CD4-positive, alpha-beta T cell treated with Interleukin-2 at 100 ng/mL for 4 hours (primary cell): ENCODE measurements around the gene RTP3.
A peak's percentile ranks its signal among the peaks of the same experiment; 100 is the strongest.
"Not testable (repeated sequence)": the region's sequence is repeated elsewhere in the genome, so short reads cannot be mapped to it uniquely, and the experiment has no call there.

Source experiments
- DNase-seq: peaks from one replicate; pipeline ENCODE4 v3.0.0-alpha.2; 2020; ENCODE audit warnings: low spot score

Gene RTP3

DNA sequence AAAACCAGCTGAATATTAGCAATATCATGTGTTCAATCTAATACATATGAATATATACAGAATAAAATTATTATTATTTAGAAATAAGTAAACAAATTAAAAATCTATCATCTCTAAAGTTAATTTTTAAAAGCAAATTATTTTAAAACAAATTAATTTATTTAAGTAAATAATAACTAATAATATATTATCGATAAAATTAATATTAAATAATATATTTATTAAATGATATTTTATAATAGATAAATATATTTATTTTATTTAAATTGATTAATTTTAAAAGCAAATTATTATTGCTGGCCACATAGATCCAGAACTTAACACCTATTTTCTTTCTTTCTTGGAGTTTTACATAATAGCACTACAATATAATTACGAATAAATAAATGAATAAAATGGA is 22.2 kb downstream of the RTP3 start:
- DNase-seq = no peak

DNA sequence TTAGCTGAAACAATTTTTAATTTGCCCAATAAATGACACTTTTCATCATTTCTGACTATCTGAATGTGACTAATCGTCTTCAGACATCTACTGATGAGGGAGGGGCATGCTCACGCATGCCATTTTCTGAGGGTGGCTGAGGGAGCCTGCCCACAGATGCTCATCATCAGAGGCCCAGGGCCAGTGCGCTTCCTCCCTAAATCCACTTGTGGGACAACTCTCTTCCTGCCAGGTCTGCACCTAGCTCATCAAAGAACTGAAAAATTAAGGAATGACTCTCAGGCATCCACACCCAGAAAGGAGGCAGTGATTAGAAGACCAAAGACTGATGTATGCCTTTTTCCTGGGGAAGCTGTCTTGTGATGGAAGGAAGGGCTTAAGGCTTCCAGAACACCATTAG is 22.8 kb downstream of the RTP3 start:
- DNase-seq = no peak

DNA sequence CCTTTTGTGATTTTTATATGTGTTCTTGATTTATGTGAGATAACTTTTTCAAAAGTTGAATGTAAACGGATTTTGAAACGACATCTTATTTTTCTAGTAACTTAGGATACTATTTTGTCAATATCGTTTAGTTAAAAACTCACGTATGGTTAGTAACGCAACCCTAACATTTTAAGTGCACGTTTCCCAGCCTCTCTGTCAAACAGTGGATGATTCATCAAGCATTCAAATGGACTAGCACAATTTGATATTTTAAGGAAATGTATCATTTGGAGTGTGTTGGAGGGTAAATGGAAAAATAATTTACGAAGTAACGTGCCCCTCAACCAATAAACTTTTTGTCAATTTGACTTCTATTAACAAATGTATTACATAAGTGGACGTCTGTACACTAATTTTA is 23.3 kb downstream of the RTP3 start:
- DNase-seq = no peak

DNA sequence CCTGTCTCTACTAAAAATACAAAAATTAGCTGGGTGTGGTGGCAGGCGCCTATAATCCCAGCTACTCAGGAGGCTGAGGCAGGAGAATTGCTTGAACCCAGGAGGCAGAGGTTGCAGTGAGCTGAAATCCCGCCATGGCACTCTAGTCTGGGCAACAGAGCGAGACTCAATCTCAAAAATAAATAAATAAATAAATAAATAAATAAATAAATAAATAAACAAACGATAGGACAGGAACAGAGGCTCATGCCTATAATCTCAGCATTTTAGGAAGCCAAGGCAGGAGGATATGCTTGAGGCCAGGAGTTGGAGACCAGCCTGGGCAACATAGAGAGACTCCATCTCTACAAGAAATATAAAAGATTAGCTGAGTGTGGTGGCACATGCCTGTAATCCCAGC is 24.4 kb downstream of the RTP3 start:
- not testable (repeated sequence) for DNase-seq

DNA sequence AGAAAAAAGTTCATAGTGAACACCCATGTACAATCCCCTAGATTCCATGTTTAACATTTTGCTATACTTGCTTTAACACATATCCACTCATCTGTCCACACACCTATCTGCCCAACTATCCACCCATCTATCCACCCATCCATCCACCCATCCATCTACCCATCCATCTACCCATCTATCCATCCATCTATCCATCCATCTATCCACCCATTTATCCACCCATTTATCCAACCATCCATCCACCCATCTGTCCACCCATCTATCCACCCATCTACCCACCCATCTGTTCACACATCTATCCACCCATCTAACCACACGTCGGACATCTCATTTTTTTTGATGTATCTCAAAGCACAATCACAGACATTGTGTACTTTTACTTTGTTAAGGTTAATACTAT is 25.8 kb downstream of the RTP3 start:
- no peak for DNase-seq

DNA sequence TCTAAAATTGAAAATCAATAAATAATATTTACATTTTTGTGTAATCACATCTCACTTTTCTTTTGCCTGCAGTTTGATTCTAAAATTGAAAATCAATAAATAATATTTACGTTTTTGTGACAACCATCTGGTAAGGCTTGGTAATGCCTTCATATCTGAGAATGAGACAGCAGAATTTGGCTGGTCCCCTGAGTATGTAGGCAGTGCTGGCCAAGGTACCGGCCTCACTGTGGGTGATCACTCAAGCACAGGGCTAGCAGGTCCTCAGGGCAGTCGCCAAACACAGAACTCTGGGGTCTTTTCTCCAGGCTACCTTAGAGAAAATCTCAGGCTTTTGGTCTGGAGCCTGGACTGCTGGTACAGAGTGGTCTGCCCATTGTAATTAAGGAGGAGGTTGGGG is 26.2 kb downstream of the RTP3 start:
- no peak for DNase-seq

DNA sequence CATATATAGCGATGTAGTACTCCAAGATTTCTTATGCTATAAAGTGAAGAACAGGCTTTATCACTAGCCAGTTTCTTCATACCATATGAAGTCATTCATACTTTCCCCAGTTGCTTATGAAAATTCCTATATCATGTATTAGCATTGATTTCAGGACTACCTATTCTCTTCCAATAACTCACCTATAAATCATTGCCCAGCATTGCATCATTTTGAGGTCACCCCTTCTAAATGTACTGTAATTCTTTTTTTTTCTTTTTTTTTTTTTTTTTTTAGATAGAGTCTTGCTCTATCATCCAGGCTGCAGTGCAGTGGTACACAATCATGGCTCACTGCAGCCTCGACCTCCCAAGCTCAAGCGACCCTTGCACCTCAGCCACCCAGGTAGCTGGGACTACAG is 27.1 kb downstream of the RTP3 start:
- DNase-seq = no peak

DNA sequence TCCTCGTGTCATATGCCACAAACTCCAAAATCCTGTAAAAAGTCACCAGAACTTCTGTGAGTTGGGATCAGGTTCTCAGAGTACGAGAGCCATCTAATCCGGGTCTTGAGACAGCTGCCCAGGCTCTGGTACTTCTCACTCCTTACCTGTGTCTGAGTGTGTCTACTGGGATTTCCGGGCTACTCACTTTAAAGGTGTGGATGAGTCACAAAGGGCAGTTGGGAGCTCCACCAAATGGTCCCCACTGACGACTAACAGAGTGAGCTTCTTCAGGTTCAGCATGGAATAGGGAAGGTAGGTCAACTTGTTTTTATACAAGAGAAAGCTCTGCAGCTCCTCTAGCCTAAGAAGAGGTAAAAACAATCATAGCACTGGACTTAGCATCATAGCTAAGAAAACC is 29.5 kb downstream of the RTP3 start:
- no peak for DNase-seq

DNA sequence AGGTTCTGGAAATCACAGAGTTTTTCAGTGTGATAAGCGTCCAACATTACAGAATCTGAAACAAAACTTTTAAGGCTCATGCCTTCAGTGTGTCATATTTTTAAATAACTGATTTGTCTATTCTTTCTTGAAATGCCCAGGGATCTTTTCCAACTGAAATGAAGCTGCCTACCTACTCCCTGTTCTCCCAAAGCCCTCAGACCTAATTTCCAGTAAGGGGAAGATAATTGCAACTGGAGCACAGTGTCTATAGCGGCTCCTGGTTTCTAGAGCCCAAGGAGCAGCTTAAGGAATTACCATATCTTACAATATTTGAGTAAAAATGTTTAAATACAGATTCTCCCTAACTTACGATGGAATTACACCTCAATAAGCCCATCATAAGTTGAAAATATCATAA is 35.3 kb downstream of the RTP3 start:
- DNase-seq = no peak

DNA sequence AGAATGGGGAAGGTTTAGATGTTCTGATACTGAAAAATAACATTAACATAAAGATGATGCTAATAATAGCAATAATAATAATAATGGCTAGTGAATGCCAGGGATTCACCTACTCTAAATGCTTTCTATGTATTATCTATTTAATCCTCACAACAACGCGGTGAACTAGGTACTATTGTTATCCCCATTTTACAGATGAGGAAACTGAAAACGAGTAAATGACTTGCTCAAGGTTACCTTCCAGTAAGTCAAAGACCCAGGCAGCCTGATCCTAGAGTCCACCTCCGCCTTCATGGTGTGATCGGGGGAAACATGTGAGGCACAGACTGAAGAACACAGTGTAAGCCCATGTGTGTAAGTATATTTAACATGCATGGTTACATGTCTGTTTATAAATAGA is 38.0 kb downstream of the RTP3 start:
- DNase-seq = no peak

DNA sequence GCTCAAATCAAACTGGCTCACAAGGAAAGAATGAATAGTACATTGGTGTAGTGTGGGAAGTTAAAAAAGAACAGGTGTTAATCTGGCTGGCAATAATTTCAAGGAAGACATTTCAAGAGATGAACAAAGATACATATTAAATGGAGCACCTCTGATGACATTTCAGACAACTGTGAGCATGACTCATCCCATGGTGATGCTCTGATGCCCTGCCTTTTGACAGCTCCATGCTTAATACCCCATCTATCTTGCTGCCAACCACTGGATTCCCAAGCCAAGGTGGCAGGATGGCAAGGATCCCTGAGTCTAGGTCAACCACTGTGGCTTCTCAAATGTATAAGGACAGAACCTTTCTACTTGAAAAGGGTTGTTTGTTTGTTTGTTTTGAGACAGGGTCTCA is 39.0 kb downstream of the RTP3 start:
- DNase-seq = peak; percentile 29

DNA sequence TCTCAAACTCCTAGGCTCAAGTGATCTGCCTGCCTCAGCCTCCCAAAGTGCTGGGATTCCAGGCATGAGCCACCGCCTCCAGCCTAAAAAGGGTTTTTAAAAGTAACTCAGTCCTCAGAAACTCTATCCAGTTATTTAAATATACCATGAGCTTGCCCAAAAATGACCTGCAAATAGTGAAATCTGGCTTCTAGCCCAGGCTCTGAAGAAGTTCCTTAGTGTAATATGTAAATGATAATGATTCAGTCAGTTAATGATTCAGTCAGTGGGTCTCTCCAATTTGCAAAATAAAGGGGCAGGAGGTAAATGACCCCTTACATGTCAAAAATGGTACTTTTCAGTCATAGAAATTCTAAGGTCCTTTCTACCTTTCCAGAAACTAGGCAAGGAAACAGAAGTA is 39.5 kb downstream of the RTP3 start:
- DNase-seq = no peak

DNA sequence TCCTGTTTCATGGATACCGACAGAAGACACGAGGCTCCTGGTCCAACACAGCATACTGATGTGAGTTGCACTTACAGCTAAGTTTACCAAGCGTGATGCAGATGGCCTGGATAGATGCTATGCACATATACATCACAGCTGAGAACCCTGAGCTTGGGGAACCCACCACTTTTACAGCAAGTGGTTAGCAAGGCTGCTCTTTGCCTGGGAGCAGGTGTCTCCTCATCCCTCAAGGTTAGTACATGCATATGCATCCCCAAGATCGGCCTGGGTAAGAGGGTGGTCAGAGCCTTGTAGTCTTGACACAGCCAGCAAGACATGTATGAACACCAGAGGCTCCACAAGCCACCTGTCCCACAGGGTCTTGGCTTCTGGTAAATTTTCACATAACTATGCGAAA is 40.0 kb downstream of the RTP3 start:
- DNase-seq = no peak

DNA sequence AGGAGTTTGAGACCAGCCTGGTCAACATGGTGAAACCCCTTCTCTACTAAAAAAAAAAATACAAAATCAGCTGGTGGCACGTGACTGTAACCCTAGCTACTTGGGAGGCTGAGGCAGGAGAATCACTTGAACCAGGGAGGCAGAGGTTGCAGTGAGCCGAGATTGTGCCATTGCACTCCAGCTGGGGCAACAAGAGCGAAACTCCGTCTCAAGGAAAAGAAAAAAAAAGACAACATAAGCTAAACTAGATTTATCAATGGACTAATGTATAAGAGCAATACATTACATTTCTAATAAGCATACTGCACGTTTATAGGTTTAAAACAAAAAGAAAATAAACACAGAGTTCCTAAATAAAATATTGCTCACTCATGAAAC is 40.6 kb downstream of the RTP3 start:
- not testable (repeated sequence) for DNase-seq

DNA sequence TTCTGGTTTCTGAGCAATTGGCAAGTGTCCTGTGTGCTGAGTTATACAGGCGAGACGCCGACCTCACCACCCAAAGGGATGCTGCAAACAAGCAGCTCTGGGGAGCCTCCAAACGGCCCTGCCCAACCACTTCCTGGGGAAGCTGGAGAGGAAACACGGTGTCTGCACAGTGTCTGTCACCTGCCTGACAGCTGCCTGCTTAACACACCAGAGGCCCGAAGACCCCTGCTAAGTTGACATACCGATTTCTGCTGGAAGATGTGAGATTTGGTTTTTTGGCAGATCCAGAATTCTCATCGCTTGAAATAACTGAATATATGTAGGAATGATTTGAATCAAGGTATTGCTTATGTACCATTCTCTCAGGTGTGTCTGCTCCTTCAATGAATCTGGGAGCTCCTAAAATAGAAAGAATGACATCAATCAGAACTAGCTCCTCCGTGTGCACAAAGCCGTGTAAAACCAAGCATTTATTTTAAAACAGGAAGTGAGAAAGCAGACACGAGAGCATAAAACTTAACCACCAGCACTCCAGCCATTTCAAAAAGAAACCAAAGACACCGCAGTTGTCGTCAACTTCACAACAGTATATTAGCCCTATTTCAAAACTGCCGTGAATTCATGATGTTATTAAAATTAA is 41.1 kb downstream of the RTP3 start:
- peak; percentile 93 for DNase-seq

DNA sequence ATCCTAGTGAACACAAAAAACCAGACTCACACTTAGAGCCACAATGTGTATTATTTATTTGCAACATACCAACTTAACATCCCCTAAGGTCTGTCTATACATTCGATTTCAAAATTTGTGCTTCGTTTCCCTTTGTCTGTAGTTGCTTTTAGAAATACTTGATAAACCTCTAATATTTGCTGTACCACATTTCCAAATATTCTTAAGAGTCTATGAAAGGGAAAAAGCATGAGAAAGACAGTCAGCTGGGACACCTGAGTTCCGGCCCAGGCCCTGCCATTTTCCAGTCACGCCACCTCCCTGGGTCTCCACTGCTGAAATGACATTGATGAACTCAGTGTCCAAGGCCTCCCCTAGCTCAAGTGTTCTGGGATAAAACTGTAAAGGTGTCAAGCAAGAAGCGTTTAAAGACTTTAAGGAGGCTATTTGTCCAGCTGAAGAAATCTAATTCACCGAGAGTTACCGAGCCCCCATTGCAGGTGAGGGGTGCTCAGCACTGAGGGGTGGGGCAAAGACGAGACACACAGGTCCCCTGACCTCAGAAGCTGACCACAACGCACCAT is 41.7 kb downstream of the RTP3 start:
- no peak for DNase-seq

DNA sequence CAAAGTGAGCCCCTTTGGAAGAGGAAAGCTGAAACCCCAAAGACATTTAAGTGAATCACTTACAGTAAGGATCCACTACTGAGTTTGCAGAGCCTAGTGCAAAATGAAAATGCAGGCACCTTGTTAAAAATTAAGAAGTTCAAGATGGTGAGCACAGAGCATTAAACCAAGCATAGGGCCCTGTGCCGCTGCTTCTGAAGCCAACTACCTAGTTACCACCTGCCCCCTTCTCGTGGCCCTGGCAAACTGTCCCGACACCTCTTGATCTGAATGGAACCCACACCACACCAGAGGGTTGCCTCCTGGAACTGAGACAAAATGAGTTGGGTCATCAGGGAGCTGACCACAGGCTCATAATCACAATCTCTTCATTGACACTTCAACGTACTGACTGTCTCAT is 42.8 kb downstream of the RTP3 start:
- DNase-seq = no peak

DNA sequence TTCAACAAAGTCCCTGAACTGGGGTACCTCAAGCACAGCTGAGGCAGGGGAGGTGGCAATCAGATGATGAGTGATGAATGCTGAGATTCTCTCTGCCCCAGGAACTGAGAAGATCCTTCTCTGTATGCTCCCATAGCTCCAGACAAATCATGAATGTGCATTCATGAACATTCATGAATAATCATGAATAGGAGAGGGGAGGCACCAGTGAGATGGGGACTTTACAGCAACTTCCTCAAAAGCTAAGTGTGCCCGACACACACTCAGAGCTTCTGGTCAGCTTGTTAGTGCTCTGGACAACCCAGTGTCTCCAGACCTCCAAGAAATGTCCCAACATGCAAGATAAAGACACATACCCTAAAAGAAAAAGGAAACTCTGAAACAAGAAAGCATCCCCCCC is 44.1 kb downstream of the RTP3 start:
- no peak for DNase-seq

DNA sequence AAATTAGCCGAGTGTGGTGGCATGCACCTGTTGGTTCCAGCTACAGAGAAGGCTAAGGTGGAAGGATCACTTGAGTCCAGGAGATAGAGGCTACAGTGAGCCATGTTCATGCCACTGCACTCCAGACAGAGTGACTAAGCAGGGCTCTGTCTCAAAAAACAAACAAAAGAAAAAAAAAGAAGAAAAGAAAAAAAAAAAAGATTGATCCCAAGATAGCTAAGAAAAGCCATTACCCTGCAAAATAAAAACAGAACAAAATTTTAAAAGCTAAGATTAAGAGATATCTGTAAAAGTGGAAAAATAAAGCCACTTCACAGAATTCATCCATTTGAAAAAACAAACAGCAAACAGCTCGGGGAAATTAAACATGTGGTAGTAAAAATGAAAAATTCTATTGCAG is 44.6 kb downstream of the RTP3 start:
- peak; percentile 20 for DNase-seq

DNA sequence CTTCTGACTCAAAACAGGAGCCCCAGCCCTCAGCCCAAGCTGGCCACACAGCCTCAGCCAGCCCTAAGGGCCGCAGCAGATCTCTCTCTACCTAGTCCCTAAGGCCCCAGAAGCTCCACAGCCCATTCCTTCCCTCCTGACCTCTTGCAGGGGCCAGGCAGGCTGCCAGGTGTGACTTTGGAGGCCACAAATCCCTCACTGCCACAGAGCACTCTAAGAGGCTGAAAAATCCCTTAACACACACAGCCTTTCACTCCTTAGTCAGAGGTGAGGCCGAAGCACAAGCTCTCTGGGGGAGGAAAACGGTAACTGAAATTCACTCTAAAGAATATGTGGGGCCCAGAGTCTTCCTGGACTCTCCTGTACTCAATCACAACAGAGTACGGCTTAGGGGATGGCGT is 45.0 kb downstream of the RTP3 start:
- no peak for DNase-seq

DNA sequence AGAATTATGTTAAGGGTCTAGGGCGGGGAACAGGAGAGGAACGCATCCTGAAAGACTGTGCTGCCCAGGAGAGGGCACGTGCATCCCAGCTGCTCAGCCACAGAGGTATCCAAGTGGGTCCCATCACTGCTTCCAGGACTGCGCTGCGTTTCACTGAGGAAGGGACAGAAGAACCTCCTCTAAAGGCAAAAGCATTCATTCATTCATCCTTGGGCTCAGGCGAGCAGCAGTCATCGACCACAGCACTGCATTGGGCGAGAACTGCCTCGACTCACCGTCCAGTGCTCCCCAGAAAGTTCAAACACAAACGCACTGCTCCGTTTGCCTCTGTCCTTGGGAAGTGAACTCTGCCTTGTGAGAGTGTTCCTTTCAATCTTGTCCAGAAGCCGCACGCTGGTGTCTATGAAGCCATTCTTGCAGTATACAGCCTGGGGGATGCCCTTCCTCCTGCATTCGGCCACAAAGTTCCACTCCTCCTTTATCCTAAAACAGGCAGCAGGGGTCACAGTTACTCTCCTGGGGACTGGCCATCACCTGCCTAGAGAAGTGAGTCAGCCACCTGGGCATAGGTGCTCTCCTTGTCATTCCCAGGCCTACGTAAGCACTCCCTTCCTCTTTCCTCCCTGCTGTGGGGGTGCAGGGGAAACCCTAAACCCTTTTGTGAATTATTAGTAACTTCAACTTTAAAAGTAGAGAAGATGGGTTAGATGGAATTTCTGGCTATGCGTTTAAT is 47.2 kb downstream of the RTP3 start:
- DNase-seq = no peak

DNA sequence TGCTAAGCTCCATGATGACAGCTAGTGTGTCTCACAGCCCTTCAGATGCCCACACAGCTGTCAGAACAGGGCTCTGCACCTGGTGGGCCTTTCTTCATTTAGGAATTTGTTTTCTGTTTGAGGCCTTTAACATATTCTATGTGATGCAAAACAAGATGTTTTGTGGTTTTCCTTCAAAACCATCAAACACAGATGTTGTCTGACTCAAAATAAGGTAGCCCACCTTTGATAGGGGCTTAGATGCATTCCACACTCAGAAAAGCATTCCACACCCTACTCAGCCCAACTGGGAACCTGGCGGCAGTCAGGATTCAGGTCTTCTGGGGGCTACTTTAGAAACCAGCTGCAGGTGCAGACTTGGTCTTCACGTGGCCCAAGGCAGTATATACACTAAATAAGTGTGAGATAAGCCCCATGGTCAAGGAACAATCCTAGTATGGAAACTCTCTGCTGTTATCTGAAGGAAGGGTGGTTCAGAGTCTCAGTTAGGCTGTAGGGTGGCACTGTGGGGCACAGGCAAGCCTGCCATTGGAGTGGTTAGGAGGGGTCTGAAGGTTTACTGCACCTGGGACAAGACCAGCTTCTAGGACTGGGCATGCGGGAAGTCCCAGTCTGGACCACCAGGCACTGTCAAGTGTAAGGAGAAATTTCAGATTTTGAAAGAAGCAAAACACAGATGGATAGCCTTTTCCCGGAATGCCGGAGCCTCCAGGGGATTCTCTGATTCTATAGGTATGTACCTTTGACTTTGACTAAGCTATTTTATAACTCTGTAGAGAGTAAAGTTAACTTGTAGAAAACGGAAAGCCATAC is 48.2 kb downstream of the RTP3 start:
- no peak for DNase-seq

DNA sequence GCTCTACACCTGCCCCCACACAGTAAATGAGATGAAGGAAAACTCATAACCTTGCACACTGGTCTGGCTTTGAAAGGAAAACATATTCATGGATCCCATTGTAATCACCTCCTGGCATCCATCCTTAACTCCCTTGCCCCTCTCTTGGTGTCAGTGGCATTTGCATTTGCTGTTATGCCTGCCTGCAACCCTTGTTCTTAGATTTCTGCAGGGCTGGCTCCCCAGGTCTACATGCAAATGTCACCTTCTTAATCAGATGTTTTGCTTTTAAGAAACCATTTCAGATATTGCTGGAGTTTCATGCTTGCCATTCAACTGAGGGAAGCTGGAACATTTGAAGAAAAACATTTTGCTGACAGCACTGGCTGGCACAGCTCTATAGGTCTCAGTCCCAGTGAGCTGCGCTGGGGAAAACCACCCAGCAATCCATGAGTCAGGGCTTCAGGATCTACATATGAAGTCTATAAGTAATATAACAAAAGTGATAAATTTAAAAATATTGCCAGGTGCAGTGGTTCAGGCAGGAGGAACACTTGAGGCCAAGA is 49.2 kb downstream of the RTP3 start:
- DNase-seq = no peak
